GM20431 (cell line): ENCODE data around the gene SORBS2.
"Not testable (repeated sequence)": the region's sequence is repeated elsewhere in the genome, so short reads cannot be mapped to it uniquely, and the experiment has no call there.

ENCODE experiments used
- in situ Hi-C: fragments of 300-500 bp; cut with MseI, MboI; formaldehyde crosslinking; loops from one replicate; pipeline ENCODE4 v1.15.0; 2020; ENCODE audit warnings: low sequenced_read_pairs; ENCODE audit not compliant: unreplicated experiment

SORBS2 gene

DNA sequence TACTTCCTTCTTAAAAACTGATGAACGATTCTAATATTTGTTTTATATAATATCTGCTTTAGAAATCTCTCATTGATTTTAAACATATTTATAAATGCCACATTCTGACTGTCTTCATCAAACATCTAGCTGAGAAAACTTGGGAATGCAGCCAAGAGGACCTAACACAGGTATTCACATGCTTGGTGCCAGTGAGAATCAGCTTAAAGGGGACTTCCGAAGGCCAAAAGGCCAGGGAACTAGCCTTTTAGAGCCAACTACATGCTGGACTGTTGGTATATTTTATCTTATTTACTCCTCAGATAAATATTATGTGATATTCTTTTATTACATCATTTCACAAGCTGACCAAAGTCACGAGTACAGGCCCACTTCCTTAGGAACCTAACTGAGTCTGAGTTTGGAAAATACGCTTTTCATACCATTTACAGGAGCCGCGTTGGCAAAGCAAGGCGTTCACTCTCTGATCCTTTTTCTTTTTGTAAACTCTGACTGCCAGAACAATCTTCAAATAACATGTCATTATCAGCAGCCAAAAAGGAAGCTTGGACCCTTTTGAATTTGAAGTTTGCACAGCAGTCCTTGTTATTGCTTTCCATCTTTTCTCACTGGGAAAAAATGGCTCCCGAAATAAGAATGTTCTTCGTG, 235.6 kb downstream of the SORBS2 start:
- in situ Hi-C loops: no loop called here

DNA sequence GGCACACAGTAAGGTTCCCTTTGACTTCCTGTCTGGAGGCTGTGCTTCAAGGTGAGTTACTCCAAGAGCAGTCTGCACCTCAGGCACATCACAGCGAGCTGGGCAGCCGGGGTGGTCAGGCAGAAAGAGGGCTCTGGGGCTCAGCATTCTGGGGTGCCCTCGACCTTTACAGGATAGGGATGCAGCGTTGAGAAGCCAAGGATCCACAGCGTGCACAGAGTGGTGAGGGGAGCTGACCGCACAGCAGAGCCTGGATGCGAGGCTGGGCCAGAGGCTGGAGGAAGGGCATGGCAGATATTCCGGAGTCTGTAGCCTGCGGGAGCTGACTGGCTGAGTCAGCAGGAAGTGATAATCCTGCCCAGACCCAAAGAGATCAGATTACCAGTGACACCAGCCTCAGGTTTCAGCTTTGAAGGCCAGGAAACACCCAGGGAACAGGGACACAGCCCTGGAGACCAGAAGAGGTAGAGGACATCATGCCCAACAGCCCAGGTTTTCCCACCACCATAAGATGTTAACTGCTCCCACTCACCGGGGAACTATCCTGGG, 238.3 kb downstream of the SORBS2 start:
- in situ Hi-C loops: no loop called here

DNA sequence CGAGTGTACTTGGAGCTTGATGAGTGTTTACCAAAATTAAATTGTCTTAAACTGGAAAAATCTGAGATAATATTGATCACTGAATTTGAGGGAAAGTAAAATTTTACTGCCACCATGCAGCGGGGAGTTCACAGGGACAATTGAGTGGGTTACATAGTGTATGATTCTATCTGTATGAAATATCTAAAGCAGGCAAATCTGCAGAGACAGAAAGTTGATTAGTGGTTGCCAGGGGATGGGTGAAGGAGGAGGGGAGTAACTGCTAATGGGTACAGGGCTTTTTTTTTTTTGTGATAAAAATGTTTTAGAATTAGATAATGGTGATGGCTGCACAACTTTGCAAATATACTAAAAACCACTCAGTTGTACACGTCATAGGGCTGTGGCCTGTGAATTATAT, 241.3 kb downstream of the SORBS2 start:
- in situ Hi-C loops: no loop called here

DNA sequence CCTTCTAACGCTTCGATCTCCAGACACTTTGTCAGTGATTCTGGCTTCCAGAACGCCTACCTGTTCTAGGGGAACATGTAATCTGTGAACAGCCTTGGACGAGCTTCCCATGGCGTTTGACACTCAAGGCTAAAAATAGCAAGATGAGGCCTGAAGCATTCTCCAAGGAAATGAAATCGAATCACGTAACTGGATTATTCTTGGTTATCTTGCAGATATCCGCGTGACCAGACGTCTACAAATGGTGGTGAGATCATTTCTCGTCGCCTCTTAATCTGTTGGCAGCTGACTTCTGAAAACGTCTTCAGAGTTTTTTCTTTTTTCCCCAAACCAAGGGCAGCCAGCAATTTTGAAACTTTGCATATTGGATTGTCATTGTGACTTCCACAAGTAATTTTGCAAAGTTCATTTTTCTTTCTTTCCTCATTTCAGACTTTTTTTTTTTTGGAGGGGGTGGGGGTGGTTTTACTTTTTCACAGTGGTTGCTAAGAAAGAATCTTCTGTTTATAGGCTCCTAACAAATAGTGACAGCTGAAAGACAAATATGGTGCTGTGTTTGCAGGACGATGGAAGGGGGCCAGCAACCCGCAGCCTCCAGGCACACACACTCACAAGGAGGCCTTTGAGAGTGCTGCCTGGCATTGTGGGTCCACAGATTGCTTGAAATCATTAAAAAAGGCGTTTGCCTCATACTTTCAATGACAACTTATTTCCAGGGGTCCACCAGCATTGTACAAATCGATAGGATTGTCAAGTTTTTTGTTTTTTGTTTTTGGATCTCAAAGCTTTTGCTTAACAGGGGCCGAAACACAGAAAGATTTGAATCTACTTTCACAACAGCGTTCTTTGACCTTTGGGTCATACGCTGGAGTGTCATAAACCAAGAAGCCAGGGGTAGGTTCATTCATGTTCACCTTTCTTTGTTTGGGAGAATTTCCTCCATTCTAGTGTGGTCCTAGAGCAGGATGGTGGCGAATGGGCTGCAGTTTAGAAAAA, 244.3 kb downstream of the SORBS2 start:
- in situ Hi-C loops: no loop called here

DNA sequence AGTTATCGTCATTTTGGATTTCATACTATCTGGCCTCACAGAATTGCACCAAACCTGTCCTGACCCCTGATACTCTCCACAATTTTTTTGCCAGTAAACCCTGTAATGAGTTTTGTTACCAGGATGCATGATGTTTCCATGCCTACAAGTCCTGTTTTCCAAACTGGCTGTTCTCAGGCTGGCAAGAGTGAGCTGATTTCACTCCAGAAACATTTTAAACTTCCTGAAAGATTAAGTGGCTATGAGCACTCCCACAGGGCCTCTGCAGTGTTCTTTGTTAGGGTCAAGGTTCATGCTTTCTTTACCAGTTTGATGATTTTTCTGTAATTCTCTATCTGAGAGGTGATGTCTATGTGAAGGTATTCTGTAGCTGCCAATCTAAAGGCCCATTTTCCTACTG, 245.0 kb downstream of the SORBS2 start:
- in situ Hi-C loops: no loop called here

DNA sequence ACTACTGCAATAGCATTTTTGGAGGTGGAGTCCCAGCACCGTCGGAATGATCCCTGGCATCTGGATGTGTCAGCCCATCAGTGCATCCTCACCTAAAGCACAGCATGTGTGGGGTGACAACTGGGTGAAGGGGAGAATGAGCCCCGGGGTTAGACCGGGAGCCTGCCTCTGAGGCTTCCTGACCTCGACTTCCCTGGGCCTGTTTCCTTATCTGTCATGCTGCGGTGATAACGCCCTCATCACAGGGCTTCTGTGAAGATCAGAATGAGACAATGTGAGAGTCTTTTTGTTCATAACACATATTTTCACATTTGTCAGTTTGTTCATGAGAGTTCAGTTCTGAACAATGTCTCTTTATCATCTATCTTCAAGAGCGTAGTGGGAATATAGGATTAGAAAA, 245.6 kb downstream of the SORBS2 start:
- in situ Hi-C loops: no loop called here

DNA sequence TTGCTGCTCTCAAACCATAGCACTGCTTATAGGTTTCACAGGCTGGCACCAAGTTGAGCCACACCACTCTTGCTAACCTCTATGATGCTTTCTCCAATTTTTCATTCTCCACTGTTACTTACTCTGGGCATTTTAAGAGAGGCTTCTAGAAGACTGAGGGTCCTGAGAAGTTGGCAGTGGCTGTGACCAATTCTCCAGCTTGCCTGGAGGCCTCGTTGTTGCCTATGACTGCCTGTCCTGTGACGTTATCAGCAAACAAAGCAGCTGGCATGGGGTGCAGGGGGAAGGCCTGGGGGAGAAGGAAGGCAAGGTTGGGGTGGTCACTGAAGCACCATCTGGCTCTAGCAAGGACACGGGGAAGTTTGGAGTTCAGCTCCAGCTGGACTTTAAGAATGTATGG, 246.3 kb downstream of the SORBS2 start:
- in situ Hi-C loops: no loop called here

DNA sequence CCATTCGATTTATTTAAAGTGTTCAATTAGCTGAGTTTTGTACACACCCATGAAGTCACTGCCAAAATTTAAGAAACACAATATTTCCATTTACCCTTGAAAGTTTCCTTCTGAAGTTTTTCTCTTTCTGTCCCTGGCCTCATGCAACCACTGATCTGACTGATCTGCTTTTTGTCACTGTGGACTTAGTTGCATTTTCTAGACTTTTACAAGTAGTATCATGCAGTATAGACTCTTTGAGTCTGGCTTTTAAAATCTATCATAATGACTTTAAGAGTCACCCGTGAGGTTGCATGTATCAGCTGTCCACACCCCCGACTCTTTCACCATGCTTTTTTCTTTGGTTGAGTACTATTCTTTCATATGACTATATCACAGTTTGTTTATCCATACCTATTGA, 247.6 kb downstream of the SORBS2 start:
- in situ Hi-C loops: no loop called here

DNA sequence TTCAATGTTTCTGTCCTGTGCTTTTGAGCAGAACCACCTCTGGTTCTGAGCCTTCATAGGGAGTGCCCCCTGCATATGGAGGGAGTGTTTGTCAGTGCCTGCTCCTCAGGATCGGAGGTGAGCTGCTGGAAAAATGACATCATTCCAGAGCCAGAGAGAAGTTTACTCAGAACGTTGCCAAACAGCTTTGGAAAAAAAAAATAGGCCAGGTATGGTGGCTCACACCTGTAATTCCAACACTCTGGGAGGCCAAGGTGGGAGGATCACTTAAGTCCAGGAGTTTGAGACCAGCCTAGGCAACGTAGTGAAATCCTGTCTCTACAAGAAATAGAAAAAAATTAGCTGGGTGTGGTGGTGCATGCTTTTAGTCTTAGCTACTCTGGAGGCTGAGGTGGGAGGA, 249.5 kb downstream of the SORBS2 start:
- in situ Hi-C loops: no loop called here

DNA sequence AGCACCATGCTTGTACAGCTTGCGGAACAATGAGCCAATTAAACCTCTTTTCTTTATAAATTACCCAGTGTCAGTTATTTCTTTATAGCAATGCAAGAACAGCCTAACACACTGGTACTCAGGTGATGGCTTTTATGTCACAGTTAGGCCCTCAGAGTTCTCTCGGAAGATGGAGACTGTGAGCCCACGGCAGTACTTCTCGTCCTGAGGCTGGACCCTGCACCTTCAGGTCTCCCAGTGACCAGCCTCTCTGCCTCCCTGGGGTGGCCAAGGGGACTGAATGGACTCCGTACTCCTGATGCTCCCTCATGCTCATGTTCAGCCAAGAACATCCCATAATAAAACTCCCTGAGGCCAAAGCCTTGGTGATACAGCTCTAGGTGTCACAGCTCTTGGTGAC, 251.7 kb downstream of the SORBS2 start:
- in situ Hi-C loops: no loop called here

DNA sequence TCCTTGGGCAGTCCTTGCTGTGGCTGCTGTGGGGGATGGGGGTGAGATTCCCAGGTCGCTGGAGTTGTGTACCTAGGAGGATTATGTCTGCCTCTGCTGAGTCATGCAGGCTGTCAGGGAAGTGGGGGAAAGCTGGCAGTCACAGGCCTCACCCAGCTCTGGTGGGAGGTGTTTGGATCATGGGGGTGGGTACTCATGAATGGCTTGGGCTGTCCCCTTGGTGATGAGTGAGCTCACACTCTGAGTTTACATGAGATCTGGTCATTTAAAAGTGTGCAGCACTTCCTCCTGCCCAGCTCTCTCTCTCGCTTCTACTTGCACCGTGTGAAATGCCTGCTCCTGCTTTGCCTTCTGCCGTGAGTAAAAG, 252.1 kb downstream of the SORBS2 start:
- in situ Hi-C loops: no loop called here

DNA sequence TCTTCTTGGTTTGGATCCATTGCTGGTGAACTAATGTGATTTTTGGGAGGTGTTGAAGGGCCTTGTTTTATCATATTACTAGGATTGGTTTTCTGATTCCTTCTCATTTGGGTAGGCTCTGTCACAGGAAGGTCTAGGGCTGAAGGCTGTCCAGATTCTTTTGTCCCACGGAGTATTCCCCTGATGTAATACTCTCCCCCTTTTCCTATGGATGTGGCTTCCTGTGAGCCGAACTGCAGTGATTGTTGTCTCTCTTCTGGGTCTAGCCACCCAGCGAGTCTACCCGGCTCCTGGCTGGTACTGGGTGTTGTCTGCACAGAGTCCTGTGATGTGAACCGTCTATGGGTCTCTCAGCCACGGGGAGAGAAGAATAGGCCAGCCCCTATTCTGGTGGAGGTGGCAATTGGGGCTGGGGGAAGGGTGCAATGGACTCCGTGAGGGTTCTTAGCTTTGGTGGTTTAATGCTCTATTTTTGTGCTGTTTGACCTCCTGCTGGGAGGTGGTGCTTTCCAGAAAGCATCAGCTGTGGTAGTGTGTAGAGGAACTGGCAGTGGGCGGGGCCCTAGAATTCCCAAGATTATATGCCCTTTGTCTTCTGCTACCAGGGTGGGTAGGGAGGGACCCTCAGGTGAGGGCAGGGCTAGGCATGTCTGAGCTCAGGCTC, 252.6 kb downstream of the SORBS2 start:
- in situ Hi-C loops: not testable (repeated sequence)

DNA sequence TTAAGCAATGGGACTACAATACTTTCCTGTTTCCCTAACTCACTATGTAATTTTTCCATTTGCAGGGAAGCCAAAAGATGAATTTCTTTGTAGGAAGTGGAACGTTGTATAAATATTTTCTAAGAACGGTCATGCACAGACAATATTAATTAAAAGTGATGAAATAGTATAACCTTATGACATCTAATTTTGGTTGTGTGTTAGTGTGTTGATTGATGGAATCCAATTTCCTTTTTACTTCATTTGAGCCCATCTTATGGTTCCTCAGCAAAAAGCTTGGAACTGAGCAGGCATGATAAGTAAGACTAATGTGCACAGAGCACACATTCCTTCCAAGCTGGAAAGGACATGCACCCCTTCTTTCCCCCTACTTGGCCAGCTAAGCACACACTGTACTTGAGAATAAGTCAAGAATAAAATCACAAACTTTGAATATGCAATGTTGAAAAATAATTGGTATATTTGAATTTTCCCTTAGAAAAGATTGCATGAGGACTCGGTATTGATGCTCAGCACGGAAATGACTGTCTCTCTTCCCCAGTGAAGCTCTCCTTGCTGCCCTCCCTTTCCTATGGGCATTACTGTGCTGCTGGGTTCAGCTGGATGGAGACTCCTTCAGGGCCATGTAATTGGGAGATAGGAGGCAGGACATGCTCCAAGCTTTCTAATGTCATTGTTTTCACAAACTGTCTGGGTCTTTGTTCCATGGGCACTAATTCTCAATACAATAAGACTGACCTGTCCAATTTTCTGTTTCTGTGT, 257.4 kb downstream of the SORBS2 start:
- in situ Hi-C loops: no loop called here

DNA sequence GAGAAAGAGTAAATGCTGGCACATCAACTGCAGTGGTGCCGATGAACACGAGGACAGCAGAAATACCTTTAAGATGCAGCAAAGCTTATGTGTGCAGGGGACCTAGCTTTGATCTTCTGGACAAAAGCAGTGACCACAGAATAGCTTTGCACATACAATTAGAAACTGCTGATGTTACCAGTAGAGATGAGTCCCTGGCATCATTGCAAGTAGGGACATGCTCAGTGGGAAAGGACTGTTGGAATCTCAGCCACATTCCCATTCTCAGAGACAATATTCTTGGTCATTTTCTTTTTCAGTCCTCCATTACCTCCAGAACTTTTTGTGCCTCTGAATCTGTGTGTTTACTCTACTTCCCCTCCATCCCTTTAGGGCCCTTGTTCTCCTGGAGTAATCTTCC, 259.7 kb downstream of the SORBS2 start:
- in situ Hi-C loops: no loop called here

DNA sequence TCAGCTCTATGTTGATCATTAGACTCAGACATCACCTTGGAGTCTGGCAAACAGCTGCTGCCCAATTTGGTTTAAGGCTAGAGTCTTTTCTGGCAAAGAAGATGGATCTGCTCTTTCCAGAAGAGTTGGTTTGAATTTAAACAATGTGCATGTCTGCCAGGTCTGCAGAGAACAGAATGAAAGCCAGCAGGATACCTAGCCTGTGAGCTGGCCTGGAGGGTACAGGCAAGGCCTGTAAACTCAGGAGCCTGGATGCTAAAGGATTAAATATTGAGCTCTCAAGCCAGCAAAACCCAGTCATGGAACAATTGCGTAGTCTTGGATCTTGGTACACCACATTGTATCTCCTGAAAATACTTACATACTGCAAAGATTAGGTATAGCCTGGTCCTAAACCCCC, 261.1 kb downstream of the SORBS2 start:
- in situ Hi-C loops: no loop called here

DNA sequence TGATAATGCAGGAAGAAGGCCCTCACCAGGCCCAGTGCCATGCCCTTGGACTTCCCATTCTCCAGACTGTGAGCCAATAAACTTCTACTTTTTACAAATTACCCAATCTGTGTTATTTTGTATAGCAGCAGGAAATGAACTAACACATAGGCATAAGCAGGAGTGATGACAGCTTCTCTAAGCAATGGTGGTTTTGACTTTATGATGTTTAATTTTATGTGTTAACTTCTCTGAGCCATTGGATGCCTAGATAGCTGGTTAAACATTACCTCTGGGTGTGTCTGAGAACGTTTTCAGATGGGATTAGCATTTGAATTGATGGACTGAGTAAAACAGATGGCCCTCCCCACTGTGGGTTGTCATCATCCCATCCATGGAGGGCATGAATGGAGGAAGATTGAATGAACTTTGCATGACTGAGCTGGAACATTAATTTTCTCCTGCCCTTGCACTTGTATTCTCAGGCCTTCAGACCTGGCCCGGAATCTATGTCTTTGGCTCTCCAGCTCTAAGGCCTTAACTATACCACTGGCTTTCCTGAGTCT, 262.8 kb downstream of the SORBS2 start:
- in situ Hi-C loops: no loop called here

DNA sequence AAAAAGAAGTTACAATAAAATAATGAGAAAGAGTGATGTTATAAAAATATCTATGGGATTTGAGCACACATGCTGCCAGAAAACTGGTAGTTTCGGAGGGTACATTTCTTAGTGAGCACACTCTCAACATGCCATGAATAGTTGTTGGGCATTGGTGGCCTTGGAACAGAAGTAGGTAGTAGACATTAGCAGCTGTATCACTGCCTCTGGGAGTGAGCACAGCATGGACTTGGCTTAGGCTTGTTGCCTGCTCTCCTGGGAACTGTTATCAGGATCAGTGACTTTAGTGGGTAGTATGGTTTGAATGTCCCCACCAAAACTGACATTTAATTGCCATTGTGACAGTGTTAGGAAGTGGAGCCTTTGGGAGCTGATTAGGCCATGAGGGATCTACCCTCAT, 263.4 kb downstream of the SORBS2 start:
- in situ Hi-C loops: no loop called here

DNA sequence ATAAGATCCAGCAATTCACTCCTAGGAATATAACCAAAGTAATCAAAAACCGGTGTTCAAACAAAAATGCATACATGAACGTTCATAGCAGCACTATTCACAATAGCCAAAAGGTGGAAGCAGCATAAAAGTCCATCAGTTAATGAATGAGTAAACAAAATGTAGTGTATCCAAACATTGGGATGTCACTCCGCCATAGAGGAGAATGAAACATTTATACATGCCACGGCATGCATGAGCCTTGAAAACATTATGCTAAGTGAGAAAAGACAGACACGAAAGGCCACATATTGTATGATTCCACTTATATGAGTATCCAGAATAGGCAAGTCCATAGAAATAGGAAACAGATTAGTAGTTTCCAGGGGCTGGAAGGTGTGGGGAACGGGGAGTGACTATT, 265.7 kb downstream of the SORBS2 start:
- in situ Hi-C loops: no loop called here

DNA sequence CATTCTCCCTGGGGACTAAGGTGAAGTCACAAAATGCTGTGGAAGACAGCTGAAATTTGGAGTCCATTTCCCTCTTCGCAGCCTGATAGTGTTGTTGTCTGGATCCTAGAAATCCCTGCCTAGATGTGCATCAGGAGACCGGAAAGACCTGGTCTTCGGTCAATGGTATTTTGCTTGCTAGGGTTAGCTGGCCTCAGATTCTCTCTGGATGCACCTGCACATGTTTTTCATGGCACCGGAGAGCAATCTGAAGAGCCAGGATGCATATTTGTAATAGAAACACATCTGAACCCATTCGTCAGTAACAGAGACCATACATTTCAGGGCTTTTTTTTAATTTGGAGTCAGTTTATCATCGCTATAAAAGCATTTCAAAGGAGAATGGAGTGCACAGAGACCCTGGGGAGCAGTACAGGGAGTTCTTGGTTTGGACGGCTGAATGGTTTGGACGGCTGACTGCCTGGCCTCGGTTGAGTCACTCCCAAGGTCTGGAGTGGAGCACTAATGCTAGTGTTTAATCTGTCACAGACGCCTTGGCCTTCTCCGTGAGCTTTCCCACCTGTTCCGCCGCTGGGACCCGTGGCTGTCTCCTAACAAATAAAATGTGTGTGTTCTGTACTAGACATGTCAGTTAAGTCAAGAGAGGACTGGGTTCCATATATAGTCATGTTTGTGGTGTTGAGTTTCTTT, 269.2 kb downstream of the SORBS2 start:
- in situ Hi-C loops: no loop called here
